CD14-positive monocyte (primary cell): ENCODE measurements around the gene SLC41A1. TPM values are rescaled to one million over a fixed set of nuclear protein-coding genes. Genes with fewer than 3 reads are reported as not detected.

Experiments
- DNase-seq, 3 donors: peaks; one replicate each; pipeline ENCODE4 v3.0.0-alpha.2; 2011 to 2022
- H2AFZ ChIP-seq: 2 replicates; pipeline ENCODE4 v1.6.0; 2012; ENCODE audit warnings: mild to moderate bottlenecking, low read depth, low read length, inconsistent platforms; ENCODE audit not compliant: insufficient read depth, poor library complexity, severe bottlenecking
- H3K27ac ChIP-seq, 2 donors: 1 replicate in 1 of 2; 2 replicates in 1 of 2; pipeline ENCODE4 v1.5.1; 2012 to 2013; ENCODE audit warnings: low read length in 2 of 2, control low read depth in 1 of 2, inconsistent platforms in 1 of 2, low read depth in 1 of 2, mild to moderate bottlenecking in 1 of 2
- H3K27me3 ChIP-seq, 2 donors: one replicate each; pipeline versions ENCODE4 v1.6.0 to v1.6.1; 2011 to 2013; ENCODE audit warnings: low read length in 2 of 2; ENCODE audit not compliant: control insufficient read depth in 2 of 2, insufficient read depth in 2 of 2
- H3K36me3 ChIP-seq, 2 donors: replicated peaks in 1 of 2; 1 replicate in 1 of 2; 2 replicates in 1 of 2; pipeline versions ENCODE4 v1.5.1 to v1.6.1; 2012 to 2013; ENCODE audit warnings: low read length in 2 of 2, control low read depth in 1 of 2, inconsistent platforms in 1 of 2, mild to moderate bottlenecking in 1 of 2; ENCODE audit not compliant: insufficient read depth in 2 of 2, control insufficient read depth in 1 of 2
- H3K4me1 ChIP-seq, 2 donors: 1 replicate in 1 of 2; 2 replicates in 1 of 2; pipeline versions ENCODE4 v1.5.1 to v1.6.1; 2012 to 2013; ENCODE audit warnings: low read length in 2 of 2, control low read depth in 1 of 2, inconsistent platforms in 1 of 2, mild to moderate bottlenecking in 1 of 2, moderate library complexity in 1 of 2; ENCODE audit not compliant: insufficient read depth in 2 of 2, control insufficient read depth in 1 of 2
- H3K4me2 ChIP-seq: replicated peaks from 2 replicates; pipeline ENCODE3; 2012; ENCODE audit warnings: low read length, moderate library complexity, mild to moderate bottlenecking; ENCODE audit not compliant: poor library complexity, severe bottlenecking; ENCODE audit errors: extremely low read depth
- H3K4me3 ChIP-seq, 3 experiments: fragments of 200-600 bp in 1 of 3; sonication (generic) in 1 of 3; replicated peaks in 1 of 3; 1 replicate in 2 of 3; 2 replicates in 1 of 3; pipeline ENCODE4 v1.5.1; 2011 to 2013; ENCODE audit warnings: low read length in 3 of 3, mild to moderate bottlenecking in 3 of 3, control low read depth in 2 of 3, low read depth in 2 of 3, inconsistent platforms in 1 of 3, moderate library complexity in 1 of 3
- H3K79me2 ChIP-seq: 2 replicates; pipeline ENCODE4 v1.6.0; 2012; ENCODE audit warnings: mild to moderate bottlenecking, control low read depth, inconsistent platforms, low read length, moderate library complexity; ENCODE audit not compliant: insufficient read depth
- H3K9ac ChIP-seq: 2 replicates; pipeline ENCODE4 v1.6.0; 2017; ENCODE audit warnings: low read length, mild to moderate bottlenecking; ENCODE audit not compliant: insufficient read depth, poor library complexity, severe bottlenecking
- H3K9me3 ChIP-seq, 2 donors: replicated peaks in 1 of 2; 1 replicate in 1 of 2; 2 replicates in 1 of 2; pipeline versions ENCODE4 v1.5.1 to v1.6.1; 2012 to 2013; ENCODE audit warnings: low read length in 2 of 2, control low read depth in 1 of 2; ENCODE audit not compliant: control insufficient read depth in 1 of 2, insufficient read depth in 1 of 2
- H4K20me1 ChIP-seq: 2 replicates; pipeline ENCODE4 v1.6.0; 2012; ENCODE audit warnings: mild to moderate bottlenecking, low read length, control low read depth, moderate library complexity; ENCODE audit not compliant: insufficient read depth
- H3K27ac Mint-ChIP-seq, 7 donors: one replicate each; pipeline ENCODE4 v1.8.0; 2020; ENCODE audit warnings: mild to moderate bottlenecking in 7 of 7, mixed read lengths in 7 of 7, moderate library complexity in 6 of 7, inconsistent platforms in 2 of 7
- H3K27me3 Mint-ChIP-seq, 3 donors: one replicate each; pipeline ENCODE4 v1.8.0; 2021 to 2022; ENCODE audit warnings: low read depth in 3 of 3, mild to moderate bottlenecking in 3 of 3, mixed read lengths in 3 of 3, moderate library complexity in 3 of 3, inconsistent platforms in 1 of 3
- H3K36me3 Mint-ChIP-seq, 2 donors: one replicate each; pipeline ENCODE4 v1.8.0; 2020; ENCODE audit warnings: mixed read lengths in 2 of 2, inconsistent platforms in 1 of 2, mild to moderate bottlenecking in 1 of 2
- H3K4me1 Mint-ChIP-seq: one replicate; pipeline ENCODE4 v1.8.0; 2020; ENCODE audit warnings: mild to moderate bottlenecking, mixed read lengths
- H3K4me3 Mint-ChIP-seq, 2 donors: one replicate each; pipeline ENCODE4 v1.8.0; 2020; ENCODE audit warnings: mild to moderate bottlenecking in 2 of 2, mixed read lengths in 2 of 2, moderate library complexity in 1 of 2
- H3K9me3 Mint-ChIP-seq, 7 donors: one replicate each; pipeline ENCODE4 v1.8.0; 2020 to 2022; ENCODE audit warnings: mixed read lengths in 7 of 7, mild to moderate bottlenecking in 6 of 7, moderate library complexity in 6 of 7, inconsistent platforms in 2 of 7
- CTCF ChIP-seq: fragments of 200-600 bp; IDR thresholded peaks from one replicate; pipeline ENCODE4 v1.8.0; 2022; ENCODE audit warnings: antibody characterized with exemption, mild to moderate bottlenecking
- WGBS: methylation state at CpG from one replicate; pipeline ENCODE4 v1.1.5; 2013; ENCODE audit warnings: missing lambda C conversion rate; ENCODE audit not compliant: insufficient coverage; 5-methylcytosine and 5-hydroxymethylcytosine counted together
- intact Hi-C, 2 donors: fragments of 100-400 bp; cut with micrococcal nuclease; formaldehyde crosslinking; loops; one replicate each; pipeline versions ENCODE4 v1.15.0 to v1.15.1; 2023
- polyA plus RNA-seq, 3 donors: library from polyadenylated mRNA; depleted of rRNA in 1 of 3; unstranded in 2 of 3; stranded (reverse) in 1 of 3; fragments of 300-500 nt in 2 of 3; fragments of >200 nt in 1 of 3; fragmentation: Illumina TruSeq in 2 of 3; gene quantifications; 1 replicate in 2 of 3; 2 replicates in 1 of 3; pipeline ENCODE4 v1.2.3, GENCODE V29; 2012 to 2021

SLC41A1 gene
- polyA plus RNA-seq, 3 donors, result 0.54 to 2.3 (median 1.1) TPM

- Histone ChIP-seq H3K4me2 (no peak overlapping the region), H3K9ac (no peak overlapping the region)
- H3K27ac Mint-ChIP-seq, result no peak overlapping the region
Measured at GRCh38 chr1:205810448-205811157, 2.4 kb downstream of the SLC41A1 start.

DNA sequence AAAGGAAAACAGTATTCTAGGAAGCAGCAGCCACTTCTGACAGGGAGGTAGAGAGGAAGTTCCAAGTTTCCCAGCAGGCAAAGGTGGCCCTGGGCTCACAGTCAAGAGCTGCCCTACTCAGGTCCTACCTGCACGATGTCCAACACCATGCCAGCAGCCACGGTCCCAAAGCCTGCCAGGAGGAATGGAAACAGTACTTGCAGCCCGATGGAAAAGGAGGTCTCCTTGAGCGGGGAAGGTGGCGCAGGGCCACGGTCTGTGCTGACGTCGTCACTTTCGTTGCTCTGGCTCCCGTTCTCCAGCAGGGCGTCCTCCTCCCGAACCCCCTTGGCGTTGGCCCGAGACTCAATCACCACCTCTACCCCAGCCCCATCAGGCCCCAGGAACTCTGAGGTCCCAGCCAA is 3.1 kb downstream of the SLC41A1 start:
- no peaks in the 10 kb centered on the region for H4K20me1 ChIP-seq
- no peak for TF ChIP-seq CTCF
- H3K9me3 ChIP-seq, result no peaks in the 10 kb centered on the region
- no peaks in the 10 kb centered on the region for H3K79me2 ChIP-seq
- peaks cover 10 to 19% of the 10 kb centered on the region in 2 donors for H3K27me3 ChIP-seq
- intact Hi-C loops, result no loop called here
- H2AFZ ChIP-seq, result no peak overlapping the region
- peaks cover 28% of the 10 kb centered on the region for H3K4me1 Mint-ChIP-seq
- no peak overlapping the region for H3K9ac ChIP-seq
- H3K36me3 ChIP-seq, result no peaks in the 10 kb centered on the region
- H3K36me3 Mint-ChIP-seq, result peaks cover 0 to 12% of the 10 kb centered on the region in 2 donors
- no peak overlapping the region for H3K4me3 ChIP-seq
- DNase-seq, result no peak
- no peak overlapping the region for H3K27ac ChIP-seq
- no peak overlapping the region for H3K27ac Mint-ChIP-seq
- no peak overlapping the region for H3K4me3 Mint-ChIP-seq
- peaks cover 24 to 28% (median 26%) of the 10 kb centered on the region in 3 donors for H3K27me3 Mint-ChIP-seq
- WGBS, result 96% methylated on average over 12 of the region's 14 CpGs
- no peak overlapping the region for H3K4me2 ChIP-seq
- H3K9me3 Mint-ChIP-seq, result peaks cover 0 to 5% (median 0%) of the 10 kb centered on the region in 7 donors
- peaks cover 15 to 18% of the 10 kb centered on the region in 2 donors for H3K4me1 ChIP-seq

More at GRCh38 chr1:205810448-205811157, 2.4 kb downstream of the SLC41A1 start:
- Mint-ChIP-seq H3K36me3 (peaks cover 0 to 12% of the 10 kb centered on the region in 2 donors), H3K4me1 (peaks cover 27% of the 10 kb centered on the region), H3K4me3 (peak overlapping the region in 1 of 2 donors; percentile 62), H3K9me3 (peaks cover 0 to 5% (median 0%) of the 10 kb centered on the region in 7 donors), H3K27me3 (peaks cover 26 to 31% (median 27%) of the 10 kb centered on the region in 3 donors)
- peak; percentile 7 for TF ChIP-seq CTCF
- H2AFZ ChIP-seq, result no peak overlapping the region
- no peaks in the 10 kb centered on the region for H4K20me1 ChIP-seq
- DNase-seq, result no peak
- H3K79me2 ChIP-seq, result no peaks in the 10 kb centered on the region
- H3K27ac ChIP-seq, result no peak overlapping the region
- H3K4me1 ChIP-seq, result peaks cover 15 to 18% of the 10 kb centered on the region in 2 donors
- H3K4me3 ChIP-seq, result no peak overlapping the region
- no peaks in the 10 kb centered on the region for H3K9me3 ChIP-seq
- intact Hi-C loops, result no loop called here
- H3K27me3 ChIP-seq, result peaks cover 10 to 20% of the 10 kb centered on the region in 2 donors
- no peaks in the 10 kb centered on the region for H3K36me3 ChIP-seq
- WGBS, result 93% methylated on average over 7 of the region's 12 CpGs
